Measurements from ENCODE around the gene TTI1.

DNA sequence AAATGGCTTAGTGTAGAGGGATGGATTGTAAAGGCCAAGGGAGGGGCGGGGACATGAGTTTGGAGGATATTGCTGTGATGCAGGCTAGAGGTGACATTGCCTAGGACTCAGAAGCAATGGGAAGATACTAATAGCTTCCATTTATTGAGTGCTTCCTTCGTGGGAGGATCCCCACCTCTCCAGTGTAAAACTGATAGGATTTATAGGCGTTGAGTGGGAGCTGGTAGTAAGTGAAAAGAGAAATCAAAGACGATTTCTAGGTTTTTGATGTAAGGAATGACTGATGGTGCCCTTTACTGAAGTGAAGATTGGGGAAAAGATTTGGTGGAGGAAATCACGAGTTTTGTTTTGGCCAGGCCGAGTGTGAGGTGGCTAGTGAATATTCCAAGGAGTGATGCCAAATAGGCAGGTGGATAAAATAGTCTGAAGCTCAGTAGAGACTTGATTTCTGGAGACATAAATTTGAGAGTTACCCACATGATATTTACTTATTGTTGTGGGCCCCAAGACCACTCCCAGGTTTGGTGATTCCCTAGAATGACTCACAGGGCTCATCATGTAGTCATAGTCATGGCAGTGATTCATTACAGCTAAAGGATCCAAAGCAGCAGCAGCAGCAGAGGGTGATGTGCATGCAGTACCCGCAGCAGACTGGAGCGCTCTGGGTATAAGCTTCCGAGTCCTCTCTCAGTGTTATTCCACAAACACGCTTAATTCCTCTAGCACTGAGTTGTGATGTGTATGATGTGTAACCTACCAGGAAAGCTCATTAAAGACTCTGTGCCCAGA, 10.4 kb upstream of the TTI1 start:
- TF ChIP-seq, protein P1, sequence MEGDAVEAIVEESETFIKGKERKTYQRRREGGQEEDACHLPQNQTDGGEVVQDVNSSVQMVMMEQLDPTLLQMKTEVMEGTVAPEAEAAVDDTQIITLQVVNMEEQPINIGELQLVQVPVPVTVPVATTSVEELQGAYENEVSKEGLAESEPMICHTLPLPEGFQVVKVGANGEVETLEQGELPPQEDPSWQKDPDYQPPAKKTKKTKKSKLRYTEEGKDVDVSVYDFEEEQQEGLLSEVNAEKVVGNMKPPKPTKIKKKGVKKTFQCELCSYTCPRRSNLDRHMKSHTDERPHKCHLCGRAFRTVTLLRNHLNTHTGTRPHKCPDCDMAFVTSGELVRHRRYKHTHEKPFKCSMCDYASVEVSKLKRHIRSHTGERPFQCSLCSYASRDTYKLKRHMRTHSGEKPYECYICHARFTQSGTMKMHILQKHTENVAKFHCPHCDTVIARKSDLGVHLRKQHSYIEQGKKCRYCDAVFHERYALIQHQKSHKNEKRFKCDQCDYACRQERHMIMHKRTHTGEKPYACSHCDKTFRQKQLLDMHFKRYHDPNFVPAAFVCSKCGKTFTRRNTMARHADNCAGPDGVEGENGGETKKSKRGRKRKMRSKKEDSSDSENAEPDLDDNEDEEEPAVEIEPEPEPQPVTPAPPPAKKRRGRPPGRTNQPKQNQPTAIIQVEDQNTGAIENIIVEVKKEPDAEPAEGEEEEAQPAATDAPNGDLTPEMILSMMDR (IDR thresholded peaks at IDR 0.05; ENCODE audit: poor library complexity) = no peak
- TF ChIP-seq EZH2 (IDR thresholded peaks at IDR 0.05; ENCODE audit: borderline replicate concordance) (no peak), EZH2phosphoT487 (IDR thresholded peaks at IDR 0.05; ENCODE audit: low read depth, severe bottlenecking, unreplicated experiment) (no peak)

Measured in hepatocyte (in vitro differentiated cells).